Activated T-cell treated with anti-CD3 and anti-CD28 coated beads, Interleukin-2, amount 50 U/mL, for 1 hour (primary cell): ENCODE measurements around the gene CNKSR2.
"Not testable (repeated sequence)": the region's sequence is repeated elsewhere in the genome, so short reads cannot be mapped to it uniquely, and the experiment has no call there.

ENCODE experiments used
- DNase-seq: peaks from one replicate; pipeline ENCODE4 v3.0.0-alpha.2; 2020

Gene CNKSR2

DNA sequence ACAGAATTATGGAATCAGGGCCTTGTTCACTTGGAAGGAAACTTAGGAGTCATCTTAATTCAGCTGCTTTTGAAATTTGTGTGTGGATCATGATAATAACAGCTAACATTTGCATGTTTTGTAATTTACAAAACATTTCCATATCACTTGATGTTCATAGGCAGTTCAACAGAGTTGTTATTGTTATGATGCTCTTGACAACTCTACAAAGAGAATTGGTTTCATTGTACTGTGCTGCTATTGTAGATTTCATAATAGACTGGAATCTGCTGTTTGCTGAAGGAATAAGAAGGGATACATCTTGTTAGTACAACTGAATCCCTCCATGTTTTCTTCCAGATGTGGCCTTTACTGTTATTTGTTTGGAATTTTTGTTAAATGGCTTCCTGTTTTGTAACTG is 83.5 kb downstream of the CNKSR2 start:
- no peak for DNase-seq

DNA sequence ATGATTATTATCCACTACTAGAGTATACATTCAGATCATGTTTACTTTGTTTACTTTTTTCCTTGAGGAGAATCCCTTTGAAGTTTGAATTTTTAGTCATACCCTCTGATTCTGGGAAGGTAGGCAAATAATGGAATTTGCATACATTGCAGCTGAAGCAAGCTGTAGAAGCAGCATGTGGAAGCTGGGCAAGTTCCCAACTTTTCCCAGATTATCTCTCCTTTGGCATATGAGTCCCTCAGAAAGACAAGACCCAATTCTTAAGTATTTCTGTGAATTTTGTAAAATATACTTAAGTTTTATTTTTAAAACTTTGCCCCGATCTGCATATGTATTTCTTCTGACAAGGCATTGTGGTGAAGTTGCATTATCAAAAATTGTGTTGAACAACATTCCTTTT is 94.9 kb downstream of the CNKSR2 start:
- DNase-seq, result no peak

DNA sequence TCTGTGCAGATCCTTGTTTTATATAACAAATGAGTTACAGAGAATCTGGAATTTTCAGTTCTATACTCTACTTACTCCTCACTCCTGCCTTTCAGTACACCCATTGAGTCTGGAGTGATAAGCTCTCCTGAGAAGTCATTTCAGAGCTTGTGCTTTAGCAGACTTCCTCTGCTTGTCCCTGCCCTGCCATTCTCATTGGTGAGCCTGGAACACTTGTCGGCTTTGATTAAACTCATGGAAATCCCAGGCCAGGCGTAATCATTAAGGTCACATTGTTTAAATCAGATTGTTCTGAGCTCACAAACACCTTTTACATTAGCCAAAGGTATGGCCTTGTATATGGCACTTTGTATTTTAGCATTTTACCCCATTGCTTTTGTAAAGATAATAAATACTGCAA is 102.7 kb downstream of the CNKSR2 start:
- no peak for DNase-seq

DNA sequence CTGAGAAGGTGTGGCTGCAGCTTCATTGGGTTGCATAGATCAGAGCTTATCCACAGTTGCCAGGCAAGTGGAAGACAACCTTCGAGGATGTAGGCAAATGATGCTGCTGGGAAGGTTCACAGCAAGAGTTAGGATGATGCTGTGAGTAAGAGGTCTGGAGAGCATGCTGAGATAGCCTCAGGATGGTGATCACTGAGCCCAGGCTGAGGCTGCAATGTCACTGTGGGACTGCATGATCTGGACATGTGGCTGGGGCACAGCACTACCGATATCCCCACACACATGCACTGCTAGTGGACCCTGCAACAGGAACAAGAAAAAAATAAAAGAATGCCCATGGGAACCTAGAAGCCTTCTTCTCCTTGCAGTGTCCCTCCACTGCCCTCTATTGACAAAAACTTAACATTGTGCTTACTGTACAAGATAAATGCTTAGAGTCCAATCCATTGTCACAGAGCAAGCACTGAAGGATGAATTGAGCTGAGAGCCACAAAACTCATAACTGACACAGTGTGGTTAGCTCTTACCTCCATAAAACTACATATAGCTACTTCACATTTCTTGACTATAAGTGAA is 105.6 kb downstream of the CNKSR2 start:
- peak; percentile 17 for DNase-seq

DNA sequence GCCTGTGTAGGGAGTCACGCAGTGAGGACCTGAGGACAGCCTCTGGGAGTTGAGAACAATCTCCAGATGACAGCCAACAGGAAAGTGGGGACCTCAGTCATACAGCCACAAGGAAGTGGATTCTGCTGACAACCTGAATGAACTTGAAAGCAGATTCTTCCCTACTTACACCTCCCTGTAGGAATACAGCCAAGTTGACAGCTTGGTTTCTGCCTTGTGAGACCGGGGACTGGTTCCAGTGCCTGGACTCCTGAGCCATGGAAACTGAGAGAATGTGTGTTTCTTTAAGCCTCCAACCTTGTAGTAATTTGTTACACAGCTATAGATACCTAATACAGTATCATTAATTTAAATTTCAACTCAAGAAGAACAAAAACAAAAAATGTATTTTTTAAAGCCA is 107.5 kb downstream of the CNKSR2 start:
- no peak for DNase-seq

DNA sequence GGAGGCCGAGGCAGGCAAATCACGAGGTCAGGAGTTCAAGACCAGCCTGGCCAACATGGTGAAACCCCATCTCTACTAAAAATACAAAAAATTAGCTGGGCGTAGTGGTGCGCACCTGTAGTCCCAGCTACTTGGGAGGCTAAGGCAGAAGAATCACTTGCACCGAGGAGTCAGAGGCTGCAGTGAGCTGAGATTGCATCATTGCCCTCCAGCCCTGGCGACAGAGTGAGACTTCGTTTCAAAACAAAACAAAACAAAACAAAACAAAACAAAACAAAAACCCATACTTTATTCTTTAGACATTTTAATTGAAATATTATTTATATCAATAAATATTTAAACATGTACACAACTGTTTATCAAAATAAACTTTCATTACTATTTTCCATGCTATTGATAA is 109.8 kb downstream of the CNKSR2 start:
- DNase-seq, result not testable (repeated sequence)

DNA sequence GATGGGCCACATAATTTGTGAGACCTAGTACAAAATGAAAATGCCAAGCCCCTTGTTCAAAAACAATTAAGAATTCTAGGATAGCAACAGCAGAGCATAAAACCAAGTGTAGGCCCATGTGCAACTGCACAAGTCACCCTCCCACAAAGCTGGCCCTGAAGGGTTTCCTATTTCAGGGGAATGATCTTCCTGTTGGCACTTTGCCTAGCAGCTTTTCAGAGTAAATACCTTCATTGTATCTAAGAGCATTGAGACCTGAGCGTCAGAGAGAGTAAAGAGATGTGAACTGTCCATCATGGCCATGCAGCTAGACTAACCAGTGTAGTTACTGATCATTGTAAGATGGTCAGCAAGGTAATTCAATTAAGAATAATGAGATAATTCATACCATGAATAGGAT is 113.6 kb downstream of the CNKSR2 start:
- no peak for DNase-seq

DNA sequence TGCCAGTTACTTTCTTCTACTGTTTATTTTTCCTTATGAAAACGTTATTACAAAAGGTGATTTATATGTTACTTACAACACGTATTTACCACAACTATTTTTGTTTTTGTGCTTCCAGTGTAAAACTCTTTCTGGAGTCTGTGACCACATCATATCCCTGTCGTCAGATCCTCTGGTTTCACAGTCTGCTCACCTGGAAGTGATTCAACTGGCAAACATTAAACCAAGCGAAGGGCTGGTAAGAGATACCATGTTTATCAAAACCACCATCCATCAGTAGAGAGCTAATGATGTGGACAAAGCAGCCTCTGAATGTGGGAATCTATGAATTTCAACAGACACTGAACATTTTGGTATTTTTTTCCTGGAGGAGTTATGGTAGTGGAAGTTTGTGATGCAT is 116.1 kb downstream of the CNKSR2 start:
- DNase-seq, result no peak

DNA sequence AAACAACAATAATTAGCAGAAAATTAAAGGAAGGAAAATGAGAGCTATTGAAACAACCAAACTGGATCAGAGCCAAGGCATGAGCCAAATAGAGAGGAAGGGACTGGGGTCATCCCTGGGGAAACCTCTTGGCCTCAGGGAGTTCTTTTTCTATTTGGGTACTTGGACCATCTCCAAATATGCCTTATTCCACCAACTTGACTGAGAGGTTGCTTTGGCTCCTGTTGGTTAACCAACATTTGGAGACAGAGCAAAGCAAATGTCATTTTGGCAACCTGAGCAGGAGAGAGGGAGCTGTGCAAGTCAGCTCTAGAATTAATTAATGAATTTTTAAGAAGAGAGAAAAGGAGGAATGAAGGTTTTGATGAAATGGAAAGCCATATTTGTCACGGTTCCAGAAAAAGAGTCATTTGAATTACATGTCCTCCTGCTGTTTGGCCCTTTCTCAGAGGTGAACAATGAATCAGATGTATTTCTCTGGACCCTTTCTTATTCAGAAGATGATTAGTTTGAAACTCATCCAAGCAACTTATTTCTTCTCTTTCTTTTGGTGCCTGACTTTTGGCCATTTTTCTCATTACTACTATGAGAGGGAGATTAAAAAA is 119.1 kb downstream of the CNKSR2 start:
- DNase-seq, result no peak

DNA sequence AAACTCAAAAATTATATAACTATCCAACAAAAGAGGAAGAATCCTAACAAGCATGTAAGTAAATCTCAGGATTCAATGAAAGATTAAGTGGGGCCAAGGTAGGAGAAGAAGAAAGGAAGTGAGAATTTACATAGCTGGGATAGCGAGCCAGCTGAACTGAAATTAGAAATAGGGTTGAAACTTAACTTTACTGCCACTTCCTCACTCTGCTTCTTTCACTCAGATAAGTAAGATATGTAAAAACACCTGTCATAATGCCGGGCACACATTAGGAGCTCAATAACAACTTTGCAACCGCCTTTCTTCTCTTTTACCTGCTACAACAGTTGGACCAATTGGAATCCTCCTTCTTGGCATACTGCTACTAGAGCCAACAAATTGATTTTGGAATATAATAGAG is 129.4 kb downstream of the CNKSR2 start:
- DNase-seq, result no peak

DNA sequence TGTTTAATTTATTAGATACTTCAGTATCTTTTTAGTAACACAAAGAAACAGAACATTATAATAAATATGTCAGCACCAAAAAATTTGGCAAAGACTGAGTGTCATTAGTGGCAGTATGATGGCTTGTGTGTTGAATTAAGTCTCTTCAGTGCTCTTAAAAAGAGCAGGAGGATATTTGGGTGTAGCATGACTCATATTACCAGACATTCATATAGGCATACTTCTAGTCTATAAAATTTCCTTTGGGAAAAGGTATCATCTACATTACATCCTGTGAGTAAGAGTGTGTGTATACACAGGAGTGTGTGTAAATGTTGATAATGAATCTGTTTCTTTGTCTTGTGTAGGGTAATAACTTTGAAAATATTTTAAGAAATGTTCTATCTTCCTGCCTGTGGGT is 135.7 kb downstream of the CNKSR2 start:
- DNase-seq, result no peak

DNA sequence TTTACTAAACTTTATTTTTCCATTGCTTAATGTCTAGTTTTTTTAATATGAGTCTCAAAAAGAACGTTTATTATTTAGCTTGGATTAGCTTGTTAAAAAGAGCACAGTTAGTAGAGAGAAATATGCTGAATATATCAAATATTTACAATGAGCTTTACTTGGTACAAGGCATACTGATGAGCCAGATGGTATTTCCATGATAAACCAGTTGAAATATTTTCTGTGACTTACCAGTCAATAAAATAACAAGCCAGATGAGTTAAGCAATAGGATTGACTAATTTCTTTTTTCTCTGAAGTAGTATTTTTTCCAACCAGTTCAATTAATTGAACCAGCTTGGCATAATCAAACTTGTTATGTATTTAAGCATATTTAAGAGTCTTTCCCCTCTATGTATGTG is 149.8 kb downstream of the CNKSR2 start:
- DNase-seq, result no peak

DNA sequence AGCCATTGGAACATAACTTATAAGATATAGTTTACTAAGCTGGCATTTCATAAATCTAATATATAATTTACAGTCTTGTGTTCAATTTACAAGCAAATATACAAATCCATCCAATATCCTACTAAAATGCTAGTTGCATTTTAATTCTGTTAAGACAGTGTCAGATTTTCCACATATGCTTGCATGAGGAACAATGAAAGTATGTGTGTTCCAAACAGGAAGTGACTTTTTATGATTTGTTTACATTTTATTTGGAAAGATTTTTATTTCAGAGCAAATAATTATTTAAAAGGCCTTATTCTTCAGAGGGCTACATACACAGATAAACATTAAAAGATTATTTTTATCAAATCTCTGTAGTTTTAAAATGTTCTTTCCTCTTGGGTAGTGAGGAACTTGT is 153.9 kb downstream of the CNKSR2 start:
- no peak for DNase-seq

DNA sequence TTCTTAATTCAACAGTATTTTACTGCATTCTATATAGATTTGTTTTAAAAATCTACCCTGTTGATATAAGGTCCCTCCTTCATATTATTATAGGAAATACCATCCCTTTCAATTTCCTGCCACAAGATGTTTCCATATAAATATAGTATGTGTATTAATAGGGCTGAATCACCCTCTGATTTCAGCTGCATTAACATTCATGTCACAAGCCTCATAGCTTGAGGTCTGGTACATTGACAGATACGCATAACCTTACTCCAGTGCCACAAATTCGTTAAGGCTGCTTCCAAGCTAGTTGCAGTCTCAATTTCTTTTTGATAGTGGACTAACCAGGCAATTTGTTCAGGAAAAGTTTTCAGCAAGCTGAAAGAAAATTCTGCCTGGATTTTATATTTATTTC is 155.6 kb downstream of the CNKSR2 start:
- no peak for DNase-seq

DNA sequence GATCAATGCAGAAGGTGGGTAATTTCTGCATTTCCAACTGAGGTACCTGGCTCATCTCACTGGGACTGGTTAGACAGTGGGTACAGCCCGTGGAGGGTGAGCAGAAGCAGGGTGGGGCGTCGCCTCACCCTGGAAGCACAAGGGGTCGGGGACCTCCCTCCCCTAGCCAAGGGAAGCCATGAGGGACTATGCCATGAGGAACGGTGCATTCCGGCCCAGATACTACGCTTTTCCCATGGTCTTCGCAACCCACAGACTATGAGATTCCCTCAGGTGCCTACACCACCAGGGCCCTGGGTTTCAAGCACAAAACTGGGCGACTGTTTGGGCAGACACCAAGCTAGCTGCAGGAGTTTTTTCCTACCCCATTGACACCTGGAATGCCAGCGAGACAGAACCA is 170.4 kb downstream of the CNKSR2 start:
- not testable (repeated sequence) for DNase-seq

DNA sequence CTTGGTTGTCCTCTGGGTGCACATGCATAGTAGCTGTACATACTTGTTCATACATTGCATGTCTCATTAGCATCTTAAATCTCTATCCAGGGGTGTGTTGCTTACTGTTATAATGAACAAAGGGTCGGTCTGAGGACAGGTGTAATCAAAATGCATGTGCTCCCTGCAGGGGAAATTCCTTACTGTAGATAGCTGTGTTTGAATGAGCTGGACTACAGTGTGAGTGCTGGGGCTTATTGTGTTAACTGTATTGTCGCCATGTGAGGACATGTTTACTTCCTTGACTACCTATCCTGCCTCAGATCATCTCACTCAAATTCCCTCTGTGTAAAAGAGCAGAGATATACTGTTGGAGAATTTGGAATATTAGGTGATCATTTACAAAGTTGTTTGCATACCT is 185.2 kb downstream of the CNKSR2 start:
- DNase-seq, result no peak

DNA sequence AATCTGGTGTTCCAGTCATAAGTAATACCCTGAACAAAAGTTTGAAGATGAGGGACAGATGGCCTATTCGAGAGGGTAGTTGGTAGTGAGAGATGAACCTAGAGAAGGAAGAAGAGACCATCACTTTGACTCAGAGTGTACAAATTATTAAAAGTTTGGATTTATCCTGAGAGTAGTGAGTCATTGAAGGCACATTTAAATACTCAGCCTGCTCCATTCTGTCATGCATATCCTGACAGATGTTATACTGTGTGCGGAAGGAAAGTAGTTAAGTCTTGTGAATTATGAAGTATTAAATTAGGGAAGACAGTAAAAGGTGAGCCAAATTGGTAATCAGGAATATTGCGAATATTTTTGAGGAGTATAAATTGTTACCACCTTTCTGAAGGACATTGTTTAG is 190.8 kb downstream of the CNKSR2 start:
- DNase-seq, result no peak

DNA sequence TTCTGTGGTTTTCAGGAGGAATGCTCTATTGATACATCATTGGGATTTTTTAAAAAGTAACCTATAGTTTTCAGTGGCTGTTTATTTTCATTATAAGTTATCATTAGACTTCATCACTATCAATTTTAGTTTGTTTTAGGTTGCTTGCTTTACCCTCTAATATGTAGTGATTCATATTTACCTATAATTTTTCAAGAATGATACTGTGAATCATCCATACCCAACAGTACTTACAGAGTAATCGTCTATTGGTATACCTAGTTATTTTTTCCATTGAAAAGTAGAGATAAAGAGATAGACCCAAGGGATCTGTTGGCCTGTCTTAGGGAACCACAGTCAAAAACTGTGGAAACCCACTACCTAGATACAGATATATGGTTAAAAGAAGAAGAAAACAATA is 200.6 kb downstream of the CNKSR2 start:
- no peak for DNase-seq

DNA sequence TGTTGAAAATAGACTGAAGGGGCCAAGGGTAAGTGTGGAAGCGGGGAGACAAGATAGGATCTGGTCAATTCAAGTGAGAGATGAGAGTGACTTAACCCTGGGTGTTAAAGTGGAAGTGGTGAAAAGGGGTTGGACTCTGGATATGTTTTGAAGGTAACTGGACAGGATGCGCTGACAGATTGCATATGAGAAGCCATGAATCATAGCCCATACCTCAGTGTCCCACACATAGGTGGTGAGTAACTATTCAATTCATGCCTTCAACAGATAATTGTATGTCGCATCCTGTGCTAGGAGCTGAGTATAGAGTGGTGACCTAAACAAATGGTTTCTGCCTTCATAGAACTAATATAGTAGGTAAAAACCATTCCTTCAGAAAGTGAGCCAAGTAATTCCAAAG is 207.3 kb downstream of the CNKSR2 start:
- no peak for DNase-seq

DNA sequence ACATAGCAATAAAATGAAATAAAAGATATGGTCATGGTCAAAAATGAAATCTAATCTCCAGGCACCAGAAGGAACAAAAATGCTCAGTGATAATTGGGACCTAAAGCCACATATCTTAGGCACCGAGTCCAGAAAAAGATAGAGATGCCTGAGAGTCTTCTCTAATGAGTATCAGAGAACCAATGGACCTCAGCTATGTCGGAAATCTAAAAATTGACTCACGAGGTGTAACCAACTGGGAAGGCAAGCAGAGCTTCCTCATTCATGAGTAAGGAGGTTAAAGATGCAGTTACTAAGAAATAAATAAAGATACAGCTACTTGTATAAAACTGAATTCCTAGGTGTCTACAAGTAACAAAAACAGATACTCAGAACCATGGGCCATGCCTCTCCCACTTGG is 211.8 kb downstream of the CNKSR2 start:
- no peak for DNase-seq

DNA sequence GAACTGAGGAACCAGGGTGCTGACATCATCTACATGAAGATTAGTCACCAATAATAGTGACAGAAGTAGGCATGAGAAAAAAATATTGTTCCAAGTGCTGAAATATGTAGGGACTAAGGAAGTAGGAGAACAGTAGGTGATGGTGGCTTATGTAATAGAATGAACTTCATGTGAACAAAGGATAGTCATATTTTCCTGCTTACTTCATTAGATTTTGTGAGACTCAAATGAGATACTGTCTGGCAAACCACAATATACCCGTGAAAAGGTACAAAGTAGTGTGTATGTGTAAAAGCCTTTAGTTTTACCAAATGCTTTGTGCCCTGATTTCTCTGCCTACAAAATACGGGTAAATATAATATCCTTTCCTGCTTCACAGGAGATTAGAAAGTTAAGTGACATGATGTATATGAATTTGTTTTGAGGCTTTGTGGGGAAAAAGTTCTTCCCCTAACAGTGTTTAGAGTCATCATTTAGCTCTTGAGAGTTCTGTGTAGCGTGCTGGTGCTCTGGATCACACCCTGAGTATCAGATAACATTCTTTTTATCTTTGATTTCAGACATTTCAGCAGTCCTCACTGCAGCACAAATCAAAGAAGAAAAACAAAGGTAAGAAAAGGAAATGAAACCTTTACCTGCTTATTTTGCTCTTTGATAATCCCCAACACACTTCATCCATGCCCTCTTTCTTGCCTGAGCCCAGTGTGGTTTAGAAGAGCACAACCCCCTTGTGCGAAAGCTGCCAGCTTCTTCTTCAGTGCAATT is 216.0 kb downstream of the CNKSR2 start:
- DNase-seq, result no peak

DNA sequence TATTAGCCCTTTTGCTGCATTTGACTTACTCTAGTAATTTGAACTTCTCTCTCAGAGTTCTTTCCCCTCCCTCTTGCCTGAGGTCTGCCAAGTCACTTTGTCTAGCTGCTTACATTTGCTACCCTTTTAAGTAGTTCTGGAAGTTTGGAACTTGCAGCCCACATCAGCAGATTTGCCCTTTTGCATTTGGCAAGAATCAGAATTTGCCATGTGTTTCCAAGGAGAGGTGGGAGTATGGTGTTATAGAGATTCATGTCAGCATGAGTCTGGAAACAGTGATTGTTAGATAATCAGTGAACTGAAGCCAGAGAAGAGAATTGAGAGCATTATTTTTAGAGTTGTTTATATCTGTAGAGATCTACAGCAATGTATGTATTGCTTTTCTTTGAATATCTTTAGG is 231.8 kb downstream of the CNKSR2 start:
- DNase-seq, result no peak

DNA sequence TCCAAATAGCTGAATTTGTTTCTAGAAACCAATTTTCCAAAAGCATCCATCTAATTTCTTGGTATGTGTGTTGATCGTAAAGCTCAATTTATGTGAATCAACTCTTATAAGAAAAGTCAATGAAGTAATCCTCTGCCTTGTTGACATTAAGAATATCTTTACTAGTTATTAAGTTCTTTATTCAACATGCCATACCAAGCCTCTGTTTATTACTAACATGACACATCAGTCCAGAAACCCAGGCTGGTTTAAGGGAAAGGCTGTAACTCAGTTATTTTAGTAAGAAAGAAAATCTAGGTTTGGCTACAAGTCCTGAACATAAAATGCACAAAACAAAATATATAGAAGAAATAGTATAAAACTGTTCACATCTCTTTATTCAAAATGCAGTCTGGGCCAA is 235.9 kb downstream of the CNKSR2 start:
- DNase-seq, result no peak

DNA sequence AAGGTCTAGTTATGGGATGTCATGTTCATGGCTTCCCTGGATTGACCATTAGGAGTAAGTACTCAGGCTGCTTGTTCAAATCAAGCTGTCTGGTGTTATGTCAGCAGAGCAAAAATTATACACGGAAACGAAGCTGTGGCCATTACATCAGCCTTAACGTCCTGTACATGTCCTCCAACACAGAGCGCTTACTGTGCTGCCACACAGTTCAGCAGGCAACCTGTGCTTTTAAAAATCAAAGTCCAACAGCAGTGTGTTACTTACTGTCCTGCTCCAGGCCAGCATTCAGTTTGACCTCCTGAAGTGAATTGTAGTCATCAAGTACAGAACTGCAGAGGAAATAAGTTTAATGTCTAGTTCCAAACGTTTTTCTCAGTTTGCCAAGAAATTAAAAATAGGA is 237.9 kb downstream of the CNKSR2 start:
- DNase-seq, result no peak

DNA sequence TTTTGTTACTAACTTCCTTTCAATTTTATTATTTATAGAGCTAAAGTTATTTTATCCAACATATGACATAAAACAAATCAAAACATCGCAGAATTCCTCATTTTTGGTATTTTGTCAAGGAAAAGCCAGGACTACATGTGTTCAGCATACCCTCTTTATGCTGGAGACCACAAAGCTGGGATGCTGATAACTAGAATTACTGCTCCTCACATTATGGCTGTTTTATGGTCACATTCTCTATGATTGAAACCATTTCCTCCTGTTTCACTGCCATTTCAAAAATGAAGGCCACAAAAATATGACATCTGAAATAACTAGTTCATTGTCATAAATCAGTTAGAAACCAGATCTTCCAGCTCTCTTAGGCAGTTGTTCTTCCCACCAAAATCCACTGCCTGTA is 242.2 kb downstream of the CNKSR2 start:
- DNase-seq, result no peak
